HG03575 (cell line): ENCODE data around the gene LATS2.
"Not testable (repeated sequence)": the region's sequence is repeated elsewhere in the genome, so short reads cannot be mapped to it uniquely, and the experiment has no call there.

Experiments used
- ATAC-seq: cut with Tn5 transposase; IDR thresholded peaks from one replicate; pipeline ENCODE4 v1.9.1; 2021; ENCODE audit not compliant: unreplicated experiment, insufficient number of reproducible peaks, low FRiP score; ENCODE audit errors: extremely low read depth

LATS2 gene

DNA sequence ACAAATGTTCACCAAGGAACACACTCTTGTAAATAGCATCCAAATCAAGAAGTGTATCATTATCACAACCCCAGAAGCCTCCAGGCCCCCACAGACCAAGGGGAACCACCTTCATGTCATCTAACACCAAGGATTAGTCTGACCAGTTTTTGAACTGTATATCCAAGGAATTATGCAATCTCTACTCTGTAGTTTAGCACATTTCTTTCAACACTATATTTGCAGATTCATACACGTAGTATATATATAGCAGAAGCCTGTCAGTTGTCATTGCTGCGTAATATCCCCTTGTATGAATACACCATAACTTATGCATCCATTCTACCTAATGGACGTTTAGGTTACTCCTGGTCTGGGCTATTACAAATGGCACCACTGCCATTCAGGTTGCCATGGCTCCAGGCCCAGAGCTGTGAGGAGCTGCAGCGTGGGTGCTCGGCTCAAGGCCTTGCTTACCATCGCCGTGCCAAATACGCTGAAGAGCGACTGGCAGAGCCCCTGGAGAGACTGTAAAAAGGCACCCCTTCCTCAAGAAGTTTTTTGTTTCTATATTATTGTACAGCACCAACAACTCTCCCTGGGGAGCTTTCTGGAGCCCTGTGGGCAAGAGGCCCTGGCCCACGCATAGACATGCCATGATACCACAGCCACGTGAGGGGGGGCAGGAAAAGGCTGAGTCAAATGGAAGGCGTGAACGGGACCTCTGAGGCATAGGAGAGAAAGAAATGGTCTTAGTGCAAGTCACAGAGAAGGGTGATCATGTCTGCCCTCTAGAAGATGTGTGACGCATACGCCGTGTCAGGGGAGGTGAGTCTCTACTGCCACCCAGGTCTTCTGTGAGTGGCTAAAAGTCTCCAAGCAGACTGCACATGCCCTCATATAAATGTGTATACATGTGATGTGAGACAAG is 10.8 kb downstream of the LATS2 start:
- ATAC-seq: no peak

DNA sequence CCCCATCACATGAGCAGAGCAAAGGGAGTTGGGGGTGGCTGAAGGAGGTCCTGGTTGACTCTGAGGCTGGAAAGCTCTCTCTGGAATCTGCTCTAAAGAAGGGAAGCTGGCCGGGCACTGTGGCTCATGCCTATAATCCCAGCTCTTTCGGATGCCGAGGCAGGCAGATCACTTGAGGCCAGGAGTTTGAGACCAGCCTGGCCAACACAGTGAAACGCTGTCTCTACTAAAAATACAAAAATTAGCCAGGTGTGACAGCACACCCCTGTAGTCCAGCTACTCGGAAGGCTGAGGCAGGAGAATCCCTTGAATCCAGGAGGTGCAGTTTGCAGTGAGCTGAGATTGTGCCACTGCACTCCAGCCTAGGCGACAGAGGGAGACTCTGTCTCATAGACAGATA is 11.7 kb downstream of the LATS2 start:
- not testable (repeated sequence) for ATAC-seq

DNA sequence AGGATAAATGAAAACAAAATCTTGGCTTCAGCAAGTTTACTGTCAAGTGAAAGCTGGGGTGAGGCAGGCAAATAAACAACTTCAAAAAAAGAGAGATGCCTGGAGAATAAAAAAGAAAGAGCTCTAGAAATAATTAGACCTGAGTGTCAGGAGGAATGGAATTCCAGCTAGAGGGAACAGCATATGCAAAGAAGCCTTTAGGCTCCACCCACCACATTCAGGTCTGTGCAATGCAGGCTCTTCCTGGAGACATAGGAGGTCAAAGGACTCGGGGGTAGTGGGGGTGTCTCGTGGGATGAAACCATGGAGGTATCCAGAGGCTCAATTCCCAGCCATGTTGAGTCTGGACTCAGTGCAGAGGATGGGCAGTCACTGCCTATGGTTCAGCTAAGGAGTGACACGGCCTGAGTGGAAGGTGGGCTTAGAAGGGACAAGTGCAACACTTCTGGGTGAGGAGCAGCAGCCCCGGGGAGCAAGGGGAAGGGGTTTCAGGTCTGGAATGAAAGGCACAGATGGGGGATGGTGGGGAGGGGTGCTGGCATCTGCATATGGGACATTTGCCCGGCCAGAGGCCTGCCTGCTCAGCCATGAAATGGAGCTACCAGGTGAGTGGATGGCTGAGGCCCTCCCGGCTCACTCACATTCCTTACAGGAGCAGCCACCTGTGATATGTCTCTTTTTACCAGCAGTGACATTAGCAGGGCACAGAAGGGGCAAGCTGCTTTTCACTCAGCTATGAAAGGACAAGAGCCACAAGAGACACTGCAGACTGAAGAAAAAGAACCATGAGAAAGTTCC is 12.3 kb downstream of the LATS2 start:
- ATAC-seq: no peak

DNA sequence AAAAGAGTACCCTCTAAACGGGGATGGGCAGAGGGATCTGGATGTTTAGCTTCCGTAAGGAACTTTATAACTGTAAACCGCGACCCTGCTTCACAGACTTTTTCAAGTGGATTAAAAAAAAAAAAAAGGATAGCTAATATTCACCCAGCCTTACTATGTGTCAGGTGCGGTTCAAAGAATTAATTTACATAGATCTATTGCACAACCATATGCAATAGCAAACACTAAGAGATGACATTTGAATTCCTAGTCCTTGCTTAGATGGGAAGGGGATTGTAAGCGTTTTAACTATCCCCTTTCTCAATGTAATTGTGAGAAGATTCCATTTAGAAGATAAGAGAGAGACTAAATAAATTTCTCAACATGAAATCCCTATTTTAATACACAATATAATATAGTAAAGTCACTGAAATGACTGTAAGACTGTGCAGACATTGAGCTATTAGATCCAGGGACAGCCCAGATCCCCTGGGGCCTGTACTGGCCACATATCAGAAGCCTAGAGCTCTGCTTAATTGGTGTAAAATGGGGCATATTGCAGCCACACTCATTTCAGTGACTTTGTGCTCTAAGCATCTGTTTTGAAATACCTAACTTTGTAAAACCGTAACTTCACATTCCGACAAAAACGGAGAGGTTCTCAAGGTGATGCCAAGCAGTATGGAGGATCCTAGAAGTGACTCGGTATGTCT is 13.6 kb downstream of the LATS2 start:
- no peak for ATAC-seq

DNA sequence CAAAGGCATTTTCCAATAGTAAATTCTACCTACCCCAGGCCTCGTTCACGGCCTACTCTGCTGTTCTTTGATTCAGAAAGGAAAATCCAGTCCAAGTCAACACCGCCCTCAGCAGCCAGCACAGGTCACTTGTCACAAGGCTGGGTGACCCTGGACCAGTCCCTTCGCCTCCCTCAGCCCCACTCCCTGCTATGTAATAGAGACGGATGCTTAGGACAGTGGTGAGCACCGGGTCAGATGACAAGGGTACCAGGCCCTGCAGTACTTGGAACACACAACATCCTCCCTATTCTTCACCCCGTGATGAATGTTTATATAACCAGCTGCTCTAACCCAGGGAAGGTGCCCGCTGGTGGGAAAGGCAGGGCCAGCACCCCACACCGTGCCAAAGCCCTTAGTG is 14.3 kb downstream of the LATS2 start:
- ATAC-seq: no peak

DNA sequence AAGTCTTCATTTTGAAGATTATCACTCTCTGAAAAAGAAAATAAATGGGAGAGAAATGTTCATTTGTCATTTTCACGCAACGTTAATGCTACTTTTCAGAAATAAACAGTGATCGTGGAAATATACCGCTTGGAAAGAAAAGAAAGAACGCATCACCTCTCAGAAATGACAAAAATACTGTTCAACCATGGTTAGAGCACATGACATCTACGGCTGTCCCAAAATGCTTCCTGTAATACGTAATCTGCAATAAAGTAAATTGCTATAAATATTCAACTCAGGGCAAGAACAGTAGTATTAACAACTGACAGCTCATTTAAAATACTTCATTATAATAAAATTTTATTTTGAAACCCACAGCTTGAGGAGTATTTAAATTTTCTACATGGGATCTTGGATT is 15.2 kb downstream of the LATS2 start:
- ATAC-seq: no peak

DNA sequence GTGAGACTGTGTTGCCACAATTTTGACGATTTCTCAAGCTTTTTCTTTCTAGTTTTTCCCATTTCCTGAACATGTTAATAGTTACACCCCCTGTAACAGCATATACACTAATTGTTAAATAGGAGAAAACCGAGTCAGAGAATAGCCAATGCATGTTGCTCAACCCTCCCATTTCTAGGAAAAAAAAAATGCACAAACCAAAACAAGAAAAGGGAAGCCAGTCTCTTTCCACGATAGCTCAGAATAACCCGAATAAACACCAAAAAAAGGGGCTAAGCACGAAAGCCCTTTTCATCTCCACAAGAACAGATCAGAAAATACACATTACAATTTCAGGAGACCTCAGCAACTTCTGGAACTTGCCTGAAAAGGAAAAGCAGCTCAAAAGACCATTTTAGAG is 16.3 kb downstream of the LATS2 start:
- no peak for ATAC-seq

DNA sequence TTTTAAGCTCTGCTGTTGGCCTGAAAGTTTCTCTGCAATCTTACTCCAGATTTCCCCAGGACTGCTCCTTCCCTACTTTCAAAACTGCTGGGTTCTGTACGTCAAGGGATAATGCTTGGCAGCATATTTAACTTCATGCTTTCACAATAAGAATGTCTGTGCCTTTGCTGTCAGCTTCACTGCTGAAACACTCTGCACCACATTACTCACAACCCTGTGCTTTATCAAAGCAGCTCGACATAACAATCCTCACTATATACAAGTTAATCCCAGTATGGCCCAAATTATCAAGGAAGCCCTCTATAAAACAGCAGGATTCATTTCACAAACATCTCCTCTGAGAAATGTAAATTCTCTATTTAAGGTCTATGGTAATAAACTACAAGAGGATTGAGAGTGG is 17.5 kb downstream of the LATS2 start:
- ATAC-seq: no peak

DNA sequence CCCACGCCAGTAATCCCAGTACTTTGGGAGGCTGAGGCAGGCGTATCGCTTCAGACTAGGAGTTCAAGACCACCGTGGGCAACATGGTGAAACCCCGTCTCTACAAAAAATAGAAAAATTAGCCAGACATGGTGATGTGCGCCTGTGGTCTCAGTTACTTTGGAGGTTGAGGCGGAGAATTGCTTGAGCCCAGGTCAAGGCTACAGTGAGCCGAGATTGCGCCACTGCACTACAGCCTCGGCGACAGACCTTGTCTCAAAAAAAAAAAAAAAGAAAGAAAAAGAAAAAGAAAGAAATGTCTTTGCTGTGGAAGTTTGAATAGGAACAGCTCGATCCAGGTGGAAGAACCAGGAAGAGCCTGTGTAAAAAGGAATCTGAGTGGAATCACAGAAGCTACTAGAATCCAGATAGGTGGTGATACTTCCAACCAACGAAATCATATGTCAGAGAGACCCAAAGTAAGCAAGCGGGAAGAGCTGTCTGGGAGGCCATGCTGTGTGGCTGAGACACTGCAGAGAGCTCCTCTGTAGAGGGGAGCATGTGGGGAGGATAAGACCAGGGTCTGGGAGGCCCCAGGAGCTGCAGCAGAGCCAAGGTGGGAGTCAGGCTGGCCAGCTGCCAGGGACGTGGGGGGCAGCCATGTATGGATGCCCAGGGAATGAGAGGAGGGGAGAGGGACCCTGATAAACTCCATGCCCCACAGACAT is 21.1 kb downstream of the LATS2 start:
- no peak for ATAC-seq

DNA sequence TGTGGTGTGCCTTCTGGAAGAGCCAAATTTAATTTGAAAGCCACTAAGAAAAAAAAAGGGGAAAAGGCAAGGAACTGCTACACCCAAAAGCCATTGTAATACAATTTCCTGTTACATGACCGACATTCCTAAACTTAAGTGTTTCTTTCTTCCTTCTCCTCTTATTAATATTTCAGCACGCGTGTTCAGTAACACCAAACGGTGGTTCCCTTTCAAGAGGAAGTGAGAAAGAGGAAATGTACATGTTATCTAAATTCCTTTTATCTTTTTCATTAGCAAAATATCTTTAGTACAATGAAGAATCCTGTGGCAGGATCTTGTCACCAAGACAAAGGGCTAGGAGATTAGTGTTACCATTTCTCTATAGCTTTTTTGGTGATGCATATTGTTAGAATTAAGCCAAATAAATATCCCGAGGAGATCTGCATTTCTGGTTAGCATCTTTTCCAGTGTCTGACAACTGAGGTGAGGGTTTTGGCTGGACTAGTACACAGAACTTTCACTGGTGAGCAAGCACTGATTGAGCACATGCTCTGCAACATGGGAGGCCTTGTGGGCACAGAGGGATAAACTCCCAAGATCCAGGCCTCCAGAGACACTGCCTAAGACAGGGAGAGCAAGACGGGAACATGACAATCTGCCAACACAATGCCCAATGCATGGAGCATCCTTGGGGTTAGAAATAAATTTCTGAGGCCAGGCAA is 22.1 kb downstream of the LATS2 start:
- no peak for ATAC-seq

DNA sequence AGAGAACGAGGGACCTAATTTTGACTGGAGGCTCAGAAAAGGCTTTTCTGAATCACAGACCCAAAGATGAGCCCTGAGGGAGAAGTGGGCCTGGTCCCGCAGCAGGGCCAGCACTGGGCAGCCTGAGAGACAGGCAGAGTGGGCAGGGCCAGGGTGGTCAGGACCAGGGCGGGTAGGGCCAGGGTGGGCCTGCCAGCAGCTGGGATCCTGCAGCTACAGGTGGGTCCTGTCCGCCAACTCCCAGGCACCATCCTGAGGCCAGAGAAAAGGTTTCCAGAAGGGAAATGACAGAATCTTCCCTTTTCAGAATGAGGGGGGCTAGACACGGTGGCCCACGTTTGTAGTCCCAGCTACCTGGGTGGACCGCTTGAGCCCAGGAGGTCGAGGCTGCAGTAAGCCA is 23.7 kb downstream of the LATS2 start:
- no peak for ATAC-seq

DNA sequence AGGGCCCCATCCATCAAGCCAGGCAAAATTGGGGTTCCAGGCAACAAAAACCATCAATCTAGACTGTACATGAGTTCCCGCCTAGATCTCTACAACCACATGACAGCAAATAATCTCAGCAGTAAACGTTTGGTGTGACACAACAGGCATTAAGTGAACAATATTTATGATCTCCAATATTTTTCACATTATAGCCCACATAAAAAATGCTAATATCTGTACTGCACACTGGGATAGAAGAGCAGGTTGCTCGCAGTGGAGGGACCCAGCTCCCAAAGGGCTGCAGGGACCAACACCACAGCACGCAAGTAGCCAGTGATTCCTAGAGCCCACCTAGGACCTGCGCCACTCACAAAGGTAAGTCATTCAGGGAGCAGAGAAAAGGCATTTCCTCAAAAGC is 25.9 kb downstream of the LATS2 start:
- no peak for ATAC-seq

DNA sequence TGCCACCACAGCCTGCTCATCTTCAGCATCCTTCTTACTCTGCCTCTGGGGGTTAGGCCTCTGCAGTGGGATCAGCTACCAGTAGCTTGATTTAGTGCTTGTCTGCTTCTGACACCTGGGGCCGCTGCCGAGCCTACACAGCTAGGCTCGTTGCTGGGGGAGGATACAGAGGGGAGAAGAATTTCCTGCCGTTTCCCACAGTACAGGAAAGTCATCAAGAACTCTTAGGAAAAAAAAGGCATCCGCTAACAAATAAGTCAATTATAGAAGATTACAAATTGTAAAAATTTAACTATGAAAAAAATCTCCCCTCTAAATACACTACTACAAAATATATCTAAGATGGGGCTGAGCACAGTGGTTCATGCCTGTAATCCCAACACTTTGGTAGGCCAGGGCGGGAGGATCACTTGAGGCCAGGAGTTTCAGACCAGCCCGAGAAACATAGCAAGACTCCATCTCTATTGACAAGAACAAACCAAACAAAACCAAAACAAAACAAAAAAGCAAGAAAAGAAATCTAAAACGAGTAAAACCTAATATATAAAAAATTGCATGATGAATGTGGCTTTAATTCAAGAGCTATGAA is 26.7 kb downstream of the LATS2 start:
- ATAC-seq: no peak

DNA sequence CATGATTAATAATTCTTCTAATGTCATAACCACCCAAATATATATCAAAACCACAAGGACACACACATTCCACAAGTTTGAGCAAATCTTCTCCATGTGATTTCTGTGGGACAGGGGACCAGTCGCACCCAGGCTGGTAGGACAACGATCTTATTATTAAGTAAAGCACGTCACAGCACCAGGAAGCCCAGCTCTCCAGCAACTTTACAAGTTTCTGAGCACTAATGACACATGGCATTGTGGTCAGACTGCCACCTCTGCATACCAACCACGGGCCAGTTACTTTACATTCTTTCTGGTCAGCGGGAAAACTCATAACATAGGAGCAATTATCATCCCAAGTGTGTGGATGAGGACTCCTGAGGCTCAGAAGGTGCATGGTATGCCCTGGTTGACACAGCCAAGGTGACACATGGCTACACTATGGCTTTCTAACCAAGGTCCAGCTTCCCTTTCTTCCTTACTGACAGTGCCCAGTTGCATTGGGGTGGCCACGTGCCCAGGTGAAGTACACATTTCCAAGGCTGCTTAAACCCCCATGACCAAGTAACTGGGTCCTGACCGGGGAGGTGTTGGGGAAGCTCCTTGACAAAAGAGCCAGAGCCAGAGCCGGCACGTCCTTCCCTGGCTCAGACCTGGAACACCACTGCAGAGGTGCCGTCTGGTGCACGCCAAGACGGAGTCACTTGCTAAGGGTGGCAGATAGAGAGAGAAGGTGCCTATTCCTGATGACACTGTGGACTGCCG is 27.4 kb downstream of the LATS2 start:
- no peak for ATAC-seq

DNA sequence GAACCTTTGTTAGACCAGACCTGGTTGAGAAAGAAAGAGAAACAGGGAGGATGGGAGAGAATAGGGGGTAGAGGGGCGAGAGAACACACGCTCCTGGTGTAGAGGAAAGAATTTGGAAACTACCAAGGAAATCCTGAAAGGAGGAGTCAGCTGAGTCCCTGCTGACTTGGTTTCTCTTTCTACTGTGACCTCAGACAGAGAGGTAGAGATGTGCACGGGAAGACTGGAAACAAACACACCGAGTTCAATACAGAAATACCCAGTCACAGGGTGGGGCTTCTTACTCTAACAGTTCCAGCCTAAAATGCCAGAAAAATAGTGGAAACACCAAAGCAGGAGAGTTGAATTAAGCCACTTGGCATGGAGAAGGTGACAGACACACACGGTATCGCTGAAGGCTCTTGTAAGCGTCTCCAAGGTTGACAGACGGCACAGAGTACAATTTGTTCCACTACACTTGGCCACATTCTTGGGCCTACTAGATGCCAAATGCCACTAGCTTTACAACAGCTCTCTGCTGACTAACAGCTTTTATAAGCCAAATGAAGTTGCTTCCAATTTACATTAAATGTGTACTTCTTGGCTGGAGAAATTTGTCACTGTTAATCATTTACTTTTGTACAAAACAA is 28.1 kb downstream of the LATS2 start:
- no peak for ATAC-seq

DNA sequence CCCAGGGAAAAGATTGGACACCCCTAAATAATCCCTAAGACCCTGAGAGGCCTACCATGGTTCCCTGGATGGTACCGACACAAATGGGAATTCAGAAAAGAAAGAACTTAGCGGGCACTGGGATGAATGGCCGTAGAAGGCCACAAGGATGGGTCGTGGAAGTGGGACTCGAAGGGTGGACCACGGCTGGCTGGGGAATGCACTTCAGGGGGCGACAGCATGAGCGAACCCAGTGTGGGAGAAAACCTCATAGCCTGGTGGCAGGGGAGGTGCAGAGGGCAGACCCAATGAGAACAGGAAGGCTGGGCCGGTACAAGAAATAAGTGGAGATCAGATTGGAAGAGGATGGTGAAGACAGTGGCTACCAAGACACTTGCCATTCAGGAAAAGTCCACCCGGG is 28.7 kb downstream of the LATS2 start:
- no peak for ATAC-seq

DNA sequence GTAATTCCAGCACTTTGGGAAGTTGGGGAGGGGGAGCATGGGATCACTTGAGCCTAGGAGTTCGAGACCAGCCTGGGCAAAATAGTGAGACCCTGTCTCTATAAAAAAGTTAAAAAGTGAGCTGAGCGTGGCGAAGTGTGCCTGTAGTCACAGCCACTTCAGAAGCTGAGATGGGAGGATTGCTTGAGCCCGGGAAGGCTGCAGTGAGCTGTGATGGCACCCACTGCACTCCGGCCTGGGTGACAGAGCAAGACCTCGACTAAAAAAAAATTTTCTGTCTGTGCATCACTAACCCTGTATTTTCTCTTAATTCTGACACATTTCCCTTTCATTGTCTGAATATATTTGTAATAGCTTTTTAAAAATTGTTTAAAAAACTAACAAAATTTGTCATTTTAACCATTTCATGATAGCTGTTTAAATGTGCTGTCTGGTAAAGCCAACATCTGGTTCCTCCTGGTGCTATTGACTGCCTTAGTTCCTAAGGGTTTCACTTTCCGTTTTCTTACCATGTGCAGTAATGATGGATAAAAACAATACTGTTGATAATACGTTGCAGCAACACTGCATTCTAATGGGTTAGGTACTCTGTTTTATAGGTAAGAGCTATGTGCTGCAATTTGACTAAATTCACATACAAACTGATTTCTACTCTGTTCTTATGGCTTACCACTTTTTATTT is 29.7 kb downstream of the LATS2 start:
- ATAC-seq: no peak
